Measurements from ENCODE around the gene NPIPB8.
"Not testable (repeated sequence)": the region's sequence is repeated elsewhere in the genome, so short reads cannot be mapped to it uniquely, and the experiment has no call there.

NPIPB8 gene

DNA sequence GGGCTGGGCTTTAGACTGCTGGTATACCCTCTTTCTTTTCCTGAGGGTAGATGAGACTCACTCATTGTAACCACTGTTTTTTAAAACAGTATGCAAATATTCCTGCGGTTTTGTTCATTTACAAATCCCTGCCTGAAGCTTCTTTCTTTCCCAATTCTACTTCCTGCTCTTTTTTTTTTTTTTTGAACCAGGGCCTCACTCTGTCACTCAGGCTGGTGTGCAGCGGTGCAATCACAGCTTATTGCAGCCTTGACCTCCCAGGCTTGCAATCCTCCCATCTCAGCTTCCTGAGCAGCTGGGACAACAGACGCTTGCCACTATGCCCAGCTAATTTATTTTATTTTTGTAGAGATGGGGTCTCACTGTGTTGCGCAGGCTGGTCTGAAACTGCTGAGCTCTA is 20.0 kb upstream of the NPIPB8 start:
- H3K4me3 ChIP-seq (ENCODE audit: low read depth, low read length): no peak overlapping the region
- TF ChIP-seq, protein P1, sequence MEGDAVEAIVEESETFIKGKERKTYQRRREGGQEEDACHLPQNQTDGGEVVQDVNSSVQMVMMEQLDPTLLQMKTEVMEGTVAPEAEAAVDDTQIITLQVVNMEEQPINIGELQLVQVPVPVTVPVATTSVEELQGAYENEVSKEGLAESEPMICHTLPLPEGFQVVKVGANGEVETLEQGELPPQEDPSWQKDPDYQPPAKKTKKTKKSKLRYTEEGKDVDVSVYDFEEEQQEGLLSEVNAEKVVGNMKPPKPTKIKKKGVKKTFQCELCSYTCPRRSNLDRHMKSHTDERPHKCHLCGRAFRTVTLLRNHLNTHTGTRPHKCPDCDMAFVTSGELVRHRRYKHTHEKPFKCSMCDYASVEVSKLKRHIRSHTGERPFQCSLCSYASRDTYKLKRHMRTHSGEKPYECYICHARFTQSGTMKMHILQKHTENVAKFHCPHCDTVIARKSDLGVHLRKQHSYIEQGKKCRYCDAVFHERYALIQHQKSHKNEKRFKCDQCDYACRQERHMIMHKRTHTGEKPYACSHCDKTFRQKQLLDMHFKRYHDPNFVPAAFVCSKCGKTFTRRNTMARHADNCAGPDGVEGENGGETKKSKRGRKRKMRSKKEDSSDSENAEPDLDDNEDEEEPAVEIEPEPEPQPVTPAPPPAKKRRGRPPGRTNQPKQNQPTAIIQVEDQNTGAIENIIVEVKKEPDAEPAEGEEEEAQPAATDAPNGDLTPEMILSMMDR (IDR thresholded peaks at IDR 0.05; ENCODE audit: borderline replicate concordance, insufficient read depth, low read depth, low read length): no peak

DNA sequence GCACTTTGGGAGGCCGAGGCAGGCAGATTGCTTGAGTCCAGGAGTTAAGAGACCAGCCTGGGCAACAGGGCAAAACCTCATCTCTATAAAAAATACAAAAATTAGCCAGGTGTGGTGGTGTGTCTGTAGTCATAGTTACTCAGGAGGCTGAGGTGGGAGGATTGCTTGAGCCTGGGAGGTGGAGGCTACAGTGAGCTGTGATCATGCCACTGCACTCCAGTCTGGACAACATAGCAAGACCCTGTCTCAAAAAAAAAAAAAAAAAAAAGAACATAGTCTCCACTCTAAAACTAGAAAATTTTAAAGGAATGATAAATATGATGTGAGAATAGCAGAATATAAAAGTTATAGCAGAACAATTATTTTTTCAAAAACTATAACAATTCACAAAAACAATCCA is 17.5 kb upstream of the NPIPB8 start:
- not testable (repeated sequence) for H3K4me3 ChIP-seq (ENCODE audit: low read depth, low read length)

DNA sequence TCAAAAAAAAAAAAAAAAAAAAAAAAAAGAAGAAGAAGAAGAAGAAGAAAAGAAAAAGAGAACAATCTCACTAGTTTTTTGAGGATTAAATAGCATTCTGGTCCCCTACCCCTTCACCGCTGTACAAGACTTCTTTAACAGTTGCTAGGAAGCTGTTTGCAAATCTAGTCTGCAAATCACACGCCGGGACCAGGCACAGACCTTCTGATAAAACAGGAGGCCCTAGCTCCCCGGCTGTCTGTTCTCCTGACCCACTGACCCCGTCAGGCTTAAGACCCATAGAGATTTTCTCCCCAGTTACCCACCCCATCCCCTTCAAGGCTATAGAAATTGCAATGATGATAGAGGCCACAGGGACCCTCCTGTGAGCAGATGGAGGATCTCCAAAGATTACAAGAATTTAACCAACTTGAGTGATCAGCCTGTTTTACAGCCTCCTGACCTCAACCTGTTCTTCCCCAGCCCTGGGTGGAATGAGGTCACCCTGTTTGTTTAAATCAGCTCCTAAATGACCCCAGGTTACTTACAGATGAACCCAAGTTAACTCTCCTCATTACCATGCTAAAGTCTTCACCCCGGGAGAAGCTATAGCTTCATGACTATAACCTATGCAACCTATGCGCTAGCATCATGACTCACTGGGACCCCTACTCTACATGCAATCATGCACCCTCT is 16.2 kb upstream of the NPIPB8 start:
- H3K4me3 ChIP-seq (ENCODE audit: low read depth, low read length): no peak overlapping the region

DNA sequence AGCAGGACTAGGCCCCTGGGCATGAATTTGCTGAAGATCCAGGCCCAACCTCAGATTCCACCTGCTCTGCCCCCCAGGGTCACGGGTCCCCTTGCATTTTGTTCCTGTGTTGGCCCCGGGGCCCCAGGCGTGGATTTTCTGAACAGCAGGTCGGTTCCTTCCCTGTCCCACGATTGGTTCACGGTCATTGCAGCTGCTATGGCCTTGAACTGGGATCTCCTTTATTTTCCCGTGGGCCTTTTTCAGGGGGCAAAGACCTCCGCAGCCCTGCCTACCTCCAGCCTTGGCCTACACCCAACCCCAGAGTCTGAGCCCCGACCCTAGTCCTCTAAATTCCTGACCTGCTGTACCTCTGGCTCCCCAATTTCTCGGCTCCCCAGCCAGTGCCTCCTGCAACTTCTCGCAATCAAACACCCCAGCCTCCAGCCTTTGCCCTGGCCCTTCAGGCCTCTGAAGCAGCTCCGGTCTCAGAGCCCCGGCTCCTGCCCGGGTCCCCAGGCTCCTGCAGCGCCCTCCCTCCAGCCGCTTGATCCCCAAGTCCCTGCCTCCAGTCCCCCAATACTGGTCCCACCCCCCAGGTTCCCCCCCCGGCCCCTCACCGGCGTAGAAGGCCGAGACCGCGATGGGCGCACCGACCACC is 15.2 kb upstream of the NPIPB8 start:
- not testable (repeated sequence) for H3K4me3 ChIP-seq (ENCODE audit: low read depth, low read length)

More for the DNA sequence above, 16.2 kb upstream of the NPIPB8 start:
- TF ChIP-seq, protein P1 (IDR thresholded peaks at IDR 0.05; ENCODE audit: borderline replicate concordance, insufficient read depth, low read depth, low read length): no peak

DNA sequence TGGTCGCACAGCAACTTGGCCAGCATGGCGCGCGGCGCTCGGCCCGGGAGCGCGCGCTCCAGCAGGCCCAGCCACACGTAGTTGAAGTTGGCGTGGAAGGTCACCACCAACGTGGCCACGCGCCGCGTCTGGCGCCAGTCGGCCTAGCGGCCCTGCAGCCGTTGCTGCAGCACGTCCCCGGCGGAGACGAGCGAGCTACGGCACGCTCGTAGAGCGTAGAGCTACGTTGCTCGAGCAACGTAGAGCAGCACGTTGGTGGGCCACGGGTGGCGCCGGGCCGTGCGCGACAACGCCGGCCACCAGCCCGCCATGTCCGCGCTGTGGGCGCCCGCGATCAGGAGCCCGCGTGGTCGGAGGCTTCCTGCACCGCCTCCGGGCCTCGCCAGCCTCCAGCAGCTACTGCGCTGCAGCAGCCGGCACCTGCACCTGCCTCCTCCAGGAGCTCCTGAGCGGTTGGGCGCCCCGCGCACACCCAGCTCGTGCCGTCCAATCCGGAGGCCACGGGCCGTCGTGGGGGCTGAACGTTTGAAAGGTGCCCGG is 14.6 kb upstream of the NPIPB8 start:
- peak overlapping the region; percentile 26 for H3K4me3 ChIP-seq (ENCODE audit: low read depth, low read length)
- TF ChIP-seq, protein P1 (IDR thresholded peaks at IDR 0.05; ENCODE audit: borderline replicate concordance, insufficient read depth, low read depth, low read length): no peak

DNA sequence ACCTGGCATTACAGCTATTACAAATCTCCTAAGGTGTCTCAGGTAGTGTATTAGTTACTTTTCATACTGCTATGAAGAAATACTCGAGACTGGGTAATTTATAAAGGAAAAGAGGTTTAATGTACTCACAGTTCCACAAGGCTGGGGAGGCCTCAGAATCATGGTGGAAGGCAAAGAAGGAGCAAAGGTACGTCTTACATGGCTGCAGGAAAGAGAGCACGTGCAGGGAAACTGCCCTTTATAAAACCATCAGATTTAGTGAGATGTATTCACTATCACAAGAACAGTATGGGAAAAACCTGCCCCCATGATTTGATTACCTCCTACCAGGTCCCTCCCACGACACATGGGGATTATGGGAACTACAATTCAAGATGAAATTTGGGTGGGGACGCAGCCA is 7.0 kb upstream of the NPIPB8 start:
- not testable (repeated sequence) for H3K4me3 ChIP-seq (ENCODE audit: low read depth, low read length)

DNA sequence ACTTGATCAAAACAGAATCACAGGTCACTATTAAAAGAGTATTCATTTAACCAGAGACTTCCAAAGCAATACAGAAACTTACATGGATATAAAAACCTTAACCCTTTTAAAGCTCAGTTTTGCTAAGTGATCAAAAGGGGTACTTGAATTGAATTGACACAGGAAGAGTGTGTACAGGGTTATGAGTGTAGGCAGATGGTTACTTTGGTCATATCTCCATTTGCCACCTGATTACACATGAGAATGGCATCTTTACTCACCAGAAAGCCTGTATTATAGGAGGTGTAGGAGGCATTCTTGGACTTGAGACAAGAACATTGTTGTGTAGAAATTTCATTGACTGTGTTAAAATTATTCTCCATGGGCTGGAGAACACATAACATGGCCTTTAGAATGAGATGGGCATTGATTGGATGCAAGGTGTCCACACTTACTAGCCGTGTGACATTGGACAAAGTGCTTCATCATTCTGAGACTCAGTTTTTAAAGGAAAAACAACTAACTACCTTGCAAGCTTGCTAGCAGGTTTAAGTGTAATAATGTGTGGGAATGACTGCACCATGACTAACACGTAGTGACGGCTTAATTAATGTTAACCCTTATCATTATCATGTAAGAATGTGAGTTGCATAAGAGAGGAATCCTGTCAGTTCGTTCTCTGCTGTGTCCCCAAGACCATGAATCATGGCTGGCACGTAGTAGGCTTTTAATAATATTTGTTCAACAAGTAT is 1.6 kb upstream of the NPIPB8 start:
- H3K4me3 ChIP-seq (ENCODE audit: low read depth, low read length): not testable (repeated sequence)

DNA sequence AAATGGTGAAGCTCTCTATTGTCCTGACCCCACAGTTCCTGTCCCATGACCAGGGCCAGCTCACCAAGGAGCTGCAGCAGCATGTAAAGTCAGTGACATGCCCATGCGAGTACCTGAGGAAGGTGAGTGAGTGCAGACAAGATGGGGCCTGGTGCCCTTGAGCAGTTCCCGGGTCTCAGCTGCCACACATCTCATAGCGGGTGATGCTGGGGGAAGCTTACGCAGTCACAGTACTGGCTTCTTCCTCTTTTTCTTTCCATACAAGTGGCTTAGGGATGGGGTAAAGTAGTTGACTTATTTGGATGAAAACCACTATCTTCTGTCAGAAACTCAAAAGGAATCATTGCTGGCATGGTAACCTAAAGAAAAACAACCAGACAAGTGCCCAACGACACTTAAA is 494 bp downstream of the NPIPB8 start:
- H3K4me3 ChIP-seq (ENCODE audit: low read depth, low read length): not testable (repeated sequence)

DNA sequence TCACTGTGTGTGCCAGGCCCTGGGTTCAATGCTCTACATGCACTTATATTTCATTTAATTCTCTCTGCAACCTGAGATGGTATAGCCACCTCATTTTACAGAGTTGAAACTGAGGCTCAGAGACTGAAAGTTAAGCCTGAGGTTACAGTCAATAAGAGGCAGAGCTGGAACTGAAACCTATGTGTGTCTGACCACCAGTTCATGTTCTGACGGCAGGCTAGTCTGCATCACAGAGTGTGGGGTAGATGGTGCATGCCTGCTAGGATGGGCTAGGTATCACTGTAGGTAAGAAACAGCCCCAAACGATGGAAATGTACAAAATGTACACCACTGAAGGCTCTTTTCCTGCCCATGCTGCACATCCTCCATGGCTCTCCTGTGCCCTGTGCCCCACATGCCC is 2.1 kb downstream of the NPIPB8 start:
- H3K4me3 ChIP-seq (ENCODE audit: low read depth, low read length): not testable (repeated sequence)

DNA sequence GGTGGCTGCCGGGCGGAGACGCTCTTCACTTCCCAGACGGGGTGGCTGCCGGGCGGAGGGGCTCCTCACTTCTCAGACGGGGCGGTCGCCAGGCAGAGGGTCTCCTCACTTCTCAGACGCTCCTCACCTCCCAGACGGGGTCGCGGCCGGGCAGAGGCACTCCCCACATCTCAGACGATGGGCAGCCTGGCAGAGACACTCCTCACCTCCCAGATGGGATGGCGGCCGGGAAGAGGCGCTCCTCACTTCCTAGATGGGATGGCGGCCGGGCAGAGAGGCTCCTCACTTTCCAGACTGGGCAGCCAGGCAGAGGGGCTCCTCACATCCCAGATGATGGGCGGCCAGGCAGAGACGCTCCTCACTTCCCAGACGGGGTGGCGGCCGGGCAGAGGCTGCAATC is 28.4 kb downstream of the NPIPB8 start:
- H3K4me3 ChIP-seq (ENCODE audit: low read depth, low read length): not testable (repeated sequence)

DNA sequence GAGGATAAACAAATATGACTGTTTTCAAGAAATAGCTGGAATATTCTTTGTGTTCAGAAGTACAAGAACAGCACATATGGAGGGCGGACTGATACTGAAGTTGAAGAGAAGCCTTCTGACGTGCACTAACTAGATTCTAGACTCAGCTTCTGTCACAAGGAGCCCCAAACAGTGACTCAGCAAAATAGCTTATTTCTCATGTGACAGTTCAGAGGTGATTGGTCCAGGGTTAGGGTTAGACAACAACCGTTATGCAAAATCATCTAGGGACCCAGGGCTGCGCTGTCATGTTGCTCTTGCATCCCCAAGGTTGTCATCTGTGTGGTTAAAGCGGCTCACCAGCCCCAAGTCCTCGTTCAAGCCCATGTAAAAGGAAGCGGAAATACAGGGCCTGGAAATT is 29.6 kb downstream of the NPIPB8 start:
- H3K4me3 ChIP-seq (ENCODE audit: low read depth, low read length): not testable (repeated sequence)

DNA sequence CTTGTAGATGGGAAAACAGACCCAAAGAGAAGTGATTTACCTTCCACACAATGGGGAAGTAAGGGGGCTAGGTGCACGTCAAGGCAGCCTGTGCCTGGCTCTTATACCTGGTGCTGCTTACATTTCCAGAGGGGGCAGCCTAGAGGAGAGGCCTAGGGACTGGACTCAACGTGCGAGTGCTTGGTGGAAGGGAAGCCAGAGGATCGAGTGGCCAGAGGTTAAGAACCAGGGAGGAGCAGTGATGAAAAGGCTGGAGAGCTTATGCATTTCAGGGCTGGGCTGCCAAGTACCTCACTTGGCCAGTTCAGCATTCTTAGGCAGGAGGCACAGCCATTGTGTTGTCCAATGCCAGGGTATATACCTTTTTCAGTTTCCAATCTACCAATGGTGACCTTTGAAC is 30.3 kb downstream of the NPIPB8 start:
- not testable (repeated sequence) for H3K4me3 ChIP-seq (ENCODE audit: low read depth, low read length)

DNA sequence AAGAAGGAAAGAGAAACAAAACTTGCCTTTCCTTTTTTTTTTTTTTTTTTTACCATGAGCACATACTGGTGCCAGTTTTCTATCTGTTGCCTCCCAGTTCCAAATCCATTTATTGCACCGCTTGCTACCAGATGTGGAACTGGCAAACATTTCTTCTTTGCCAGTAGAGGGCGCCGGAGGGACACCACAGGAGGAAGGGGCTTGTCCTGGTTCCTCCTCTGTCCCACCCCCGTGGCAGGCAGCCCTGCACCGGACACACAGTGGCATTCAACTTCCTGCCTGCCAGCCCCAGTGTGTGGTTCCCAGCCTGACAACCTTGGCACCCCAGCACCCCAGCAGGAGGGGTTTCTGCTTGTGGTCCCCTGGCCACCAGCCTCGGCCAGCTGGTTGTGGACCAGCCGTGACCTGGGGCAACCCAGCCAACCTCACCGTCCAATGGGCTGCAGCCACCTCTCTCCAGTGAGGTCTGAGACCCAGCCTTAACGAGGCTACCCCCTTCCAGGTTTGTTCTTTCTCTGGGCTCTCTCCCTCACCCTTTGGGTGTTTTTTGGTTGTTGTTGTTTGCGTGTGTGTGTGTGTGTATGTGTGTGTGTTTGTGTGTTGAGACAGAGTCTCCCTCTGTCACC is 50.6 kb downstream of the NPIPB8 start:
- H3K4me3 ChIP-seq (ENCODE audit: low read depth, low read length): not testable (repeated sequence)

DNA sequence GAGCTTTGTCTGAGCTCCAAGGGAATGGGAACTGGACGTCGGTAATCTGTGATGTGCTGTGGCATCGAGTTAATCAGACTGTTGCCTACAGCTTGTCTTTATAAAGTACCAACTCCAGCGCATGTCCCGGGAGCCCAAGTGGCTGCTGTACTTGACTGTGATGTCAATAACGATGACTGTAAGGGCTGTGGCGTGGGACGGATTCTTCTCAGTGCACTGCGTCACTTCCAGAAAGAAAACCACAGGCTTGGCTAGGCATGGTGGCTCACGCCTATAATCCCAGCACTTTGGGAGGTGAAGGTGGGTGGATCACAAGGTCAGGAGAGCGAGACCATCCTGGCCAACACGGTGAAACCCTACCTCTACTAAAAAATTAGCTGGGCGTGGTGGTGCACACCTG is 51.6 kb downstream of the NPIPB8 start:
- not testable (repeated sequence) for H3K4me3 ChIP-seq (ENCODE audit: low read depth, low read length)

DNA sequence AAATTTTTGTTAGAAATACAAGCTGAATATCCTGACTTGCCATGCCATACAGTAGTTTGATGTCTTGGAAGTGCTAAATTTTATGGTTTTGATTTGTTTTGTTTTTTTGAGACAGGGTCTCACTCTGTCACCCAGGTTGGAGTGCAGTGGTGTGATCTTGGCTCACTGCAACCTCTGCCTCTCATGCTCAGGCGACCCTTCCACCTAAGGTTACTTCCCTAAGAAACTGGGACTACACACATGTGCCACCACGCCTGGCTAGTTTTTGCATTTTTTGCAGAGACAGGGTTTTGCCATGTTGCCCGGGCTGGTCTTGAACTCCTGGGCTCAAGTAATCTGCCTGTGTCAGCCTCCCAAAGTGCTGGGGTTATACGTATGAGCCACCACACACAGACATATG is 53.9 kb downstream of the NPIPB8 start:
- not testable (repeated sequence) for H3K4me3 ChIP-seq (ENCODE audit: low read depth, low read length)

Measured in GM12875 (cell line).